Testis (tissue), 2 donors: ENCODE data around the gene MON2.

Experiments
- CTCF ChIP-seq, 3 experiments: fragments of 450-650 bp in 2 of 3; fragments of 200-600 bp in 1 of 3; sonication (generic) in 1 of 3; IDR thresholded peaks; one replicate each; pipeline ENCODE4 v1.5.1; 2016 to 2019; ENCODE audit warnings: antibody characterized with exemption in 3 of 3, mild to moderate bottlenecking in 2 of 3, moderate library complexity in 1 of 3
- POLR2A ChIP-seq: fragments of 450-650 bp; IDR thresholded peaks from one replicate; pipeline ENCODE4 v1.6.1; 2017; ENCODE audit warnings: antibody characterized with exemption, mild to moderate bottlenecking, moderate library complexity

GRCh38 chr12:62536546-62536945 is 69.9 kb downstream of the MON2 start:
- TF ChIP-seq CTCF (IDR thresholded peaks at IDR 0.05) = no peak
- no peak for TF ChIP-seq POLR2A
